GM12878 (cell line): ENCODE measurements around the gene ZYX. TPM values are rescaled to one million over a fixed set of nuclear protein-coding genes. Genes with fewer than 3 reads are reported as not detected.
A peak's percentile ranks its signal among the peaks of the same experiment; 100 is the strongest.

Experiments
- ATAC-seq: fragments of 200-7000 bp; cut with Tn5 transposase; 3 replicates; pipeline ENCODE4 v1.9.1; 2020; ENCODE audit warnings: mild to moderate bottlenecking, moderate library complexity
- BruUV-seq: library from RNA; stranded (reverse); fragments of 400-500 nt; replicated peaks from 2 replicates; lab custom pipeline; 2021; lab: Mats Ljungman, UMichigan
- CTCF ChIA-PET: fragments of 300-600 bp; sonication (Branson Sonifier 250); formaldehyde crosslinking; extraction: SDS; loops from one replicate; lab custom pipeline; 2021; ENCODE audit warnings: inconsistent platforms; lab: Yijun Ruan, JAX
- POLR2A ChIA-PET: fragments of 350-600 bp; formaldehyde crosslinking; extraction: SDS; loops from one replicate; lab custom pipeline; 2021; ENCODE audit warnings: inconsistent platforms; lab: Charles Lee
- RAD21 ChIA-PET: fragments of 300-600 bp; sonication (Branson Sonifier 250); formaldehyde crosslinking; loops from one replicate; lab custom pipeline; 2023; ENCODE audit warnings: antibody characterized with exemption; ENCODE audit not compliant: unreplicated experiment; lab: Charles Lee
- SMC1A ChIA-PET: fragments of 300-600 bp; sonication (Branson Sonifier 250); formaldehyde crosslinking; loops from one replicate; lab custom pipeline; 2023; ENCODE audit not compliant: unreplicated experiment, uncharacterized antibody; lab: Charles Lee
- DNase-seq: peaks from one replicate; pipeline ENCODE4 v3.0.0-alpha.2; 2011; ENCODE audit warnings: low read depth, low spot score
- FAIRE-seq: peaks from 3 replicates; lab custom pipeline; 2011; peaks lifted over from hg19 to GRCh38; lab: Jason Lieb, UNC
- H2AFZ ChIP-seq: 2 replicates; pipeline ENCODE4 v1.6.0; 2011; ENCODE audit warnings: low read depth, low read length, control low read depth; ENCODE audit not compliant: control insufficient read depth
- H3K27ac ChIP-seq: 2 replicates; pipeline ENCODE4 v1.5.1; 2011; ENCODE audit warnings: control low read depth; ENCODE audit not compliant: control insufficient read depth, insufficient read depth
- H3K27me3 ChIP-seq, 2 experiments: replicated peaks in 1 of 2; 2 replicates each; pipeline versions ENCODE4 v1.6.0 to v1.6.1; 2011; ENCODE audit warnings: low read length in 1 of 2; ENCODE audit not compliant: control insufficient read depth in 2 of 2, insufficient read depth in 2 of 2
- H3K36me3 ChIP-seq, 2 experiments: 2 replicates each; pipeline ENCODE4 v1.5.1; 2011; ENCODE audit warnings: low read length in 1 of 2; ENCODE audit not compliant: control insufficient read depth in 2 of 2, insufficient read depth in 2 of 2
- H3K4me1 ChIP-seq: 2 replicates; pipeline ENCODE4 v1.6.1; 2011; ENCODE audit warnings: mild to moderate bottlenecking, low read length, moderate library complexity, mixed read lengths; ENCODE audit not compliant: control insufficient read depth, insufficient read depth
- H3K4me2 ChIP-seq: 2 replicates; pipeline ENCODE4 v1.6.0; 2011; ENCODE audit warnings: control low read depth; ENCODE audit not compliant: control insufficient read depth, insufficient read depth
- H3K4me3 ChIP-seq: fragments of 200-600 bp; sonication (generic); 2 replicates; pipeline ENCODE4 v1.5.1; 2016
- H3K79me2 ChIP-seq: 2 replicates; pipeline ENCODE4 v1.6.0; 2011; ENCODE audit warnings: low read length; ENCODE audit not compliant: control insufficient read depth, insufficient read depth
- H3K9ac ChIP-seq: 2 replicates; pipeline ENCODE4 v1.8.0; 2011; ENCODE audit warnings: low read length, control low read depth, mixed read lengths; ENCODE audit not compliant: control insufficient read depth, insufficient read depth
- H3K9me3 ChIP-seq: replicated peaks from 3 replicates; pipeline ENCODE4 v1.5.1; 2011; ENCODE audit warnings: mild to moderate bottlenecking, low read length; ENCODE audit not compliant: control insufficient read depth, insufficient read depth
- H4K20me1 ChIP-seq: 2 replicates; pipeline ENCODE4 v1.6.0; 2011; ENCODE audit not compliant: control insufficient read depth, insufficient read depth
- CBX5 ChIP-seq: sonication (generic); IDR thresholded peaks from 2 replicates; pipeline ENCODE4 v1.6.1; 2016; ENCODE audit warnings: low read depth, moderate library complexity, mild to moderate bottlenecking, inconsistent platforms
- HDAC6 ChIP-seq: fragments of 200-600 bp; sonication (generic); IDR thresholded peaks from one replicate; pipeline ENCODE4 v1.8.0; 2017; ENCODE audit warnings: antibody characterized with exemption; ENCODE audit not compliant: unreplicated experiment
- IKZF1 ChIP-seq: fragments of 450-650 bp; conservative IDR thresholded peaks from 2 replicates; pipeline ENCODE4 v1.6.1; 2017; ENCODE audit warnings: antibody characterized with exemption, mild to moderate bottlenecking
- MTA2 ChIP-seq: fragments of 450-650 bp; IDR thresholded peaks from 2 replicates; pipeline ENCODE4 v1.6.1; 2016; ENCODE audit warnings: low read depth, mild to moderate bottlenecking, moderate library complexity
- NBN ChIP-seq: fragments of 450-650 bp; IDR thresholded peaks from 2 replicates; pipeline ENCODE4 v1.6.1; 2016
- NFIC ChIP-seq: IDR thresholded peaks from 2 replicates; pipeline ENCODE4 v1.6.1; 2012; ENCODE audit warnings: low read depth, mild to moderate bottlenecking, inconsistent platforms, low read length, moderate library complexity
- NRF1 ChIP-seq: conservative IDR thresholded peaks from 2 replicates; pipeline ENCODE4 v1.6.1; 2011; ENCODE audit warnings: mild to moderate bottlenecking, low read depth, low read length, improper control_type of control experiment
- PAX5 ChIP-seq: IDR thresholded peaks from 2 replicates; pipeline ENCODE4 v1.6.1; 2011; ENCODE audit warnings: low read depth, low read length, borderline replicate concordance
- POLR2AphosphoS5 ChIP-seq: IDR thresholded peaks from 2 replicates; pipeline ENCODE4 v1.6.1; 2011; ENCODE audit warnings: mild to moderate bottlenecking, low read length, inconsistent platforms
- RAD21 ChIP-seq: IDR thresholded peaks from 2 replicates; pipeline ENCODE4 v1.6.1; 2011; ENCODE audit warnings: mild to moderate bottlenecking, low read depth, low read length, moderate library complexity; ENCODE audit not compliant: insufficient read depth
- SMC3 ChIP-seq: IDR thresholded peaks from 2 replicates; pipeline ENCODE4 v1.6.1; 2011; ENCODE audit warnings: low read length, improper control_type of control experiment, borderline replicate concordance
- SREBF2 ChIP-seq: IDR thresholded peaks from 2 replicates; pipeline ENCODE4 v1.6.1; 2012; ENCODE audit warnings: mild to moderate bottlenecking, low read length
- TAF1 ChIP-seq: IDR thresholded peaks from 2 replicates; pipeline ENCODE4 v1.6.1; 2011; ENCODE audit warnings: mild to moderate bottlenecking, low read depth, low read length, borderline replicate concordance
- YY1 ChIP-seq: IDR thresholded peaks from 2 replicates; pipeline ENCODE4 v1.6.1; 2011; ENCODE audit warnings: low read depth, mild to moderate bottlenecking, low read length
- ZNF207 ChIP-seq: fragments of 450-650 bp; IDR thresholded peaks from 2 replicates; pipeline ENCODE4 v1.6.1; 2014; ENCODE audit warnings: antibody characterized with exemption, mild to moderate bottlenecking, borderline replicate concordance
- ZNF384 ChIP-seq: IDR thresholded peaks from 2 replicates; pipeline ENCODE4 v1.6.1; 2012; ENCODE audit warnings: low read depth, mild to moderate bottlenecking, low read length, improper control_type of control experiment, borderline replicate concordance
- WGBS: methylation state at CpG from one replicate; pipeline ENCODE4 v1.1.6; 2016; ENCODE audit warnings: low lambda C conversion rate; ENCODE audit not compliant: insufficient replicate concordance, insufficient coverage; ENCODE audit errors: missing lambda C conversion rate; 5-methylcytosine and 5-hydroxymethylcytosine counted together
- in situ Hi-C: fragments of 300-500 bp; cut with MboI; formaldehyde crosslinking; loops from 9 replicates; pipeline ENCODE4 v1.14.3; 2018; ENCODE audit warnings: mixed read lengths
- intact Hi-C: fragments of 100-400 bp; cut with micrococcal nuclease; formaldehyde crosslinking; loops from one replicate; pipeline ENCODE4 v1.14.2; 2022; ENCODE audit not compliant: unreplicated experiment
- polyA plus RNA-seq, 11 experiments: library from polyadenylated mRNA; depleted of rRNA in 4 of 11; unstranded in 6 of 11; stranded (reverse) in 5 of 11; fragments of >200 nt; fragmentation: Nextera tagmentation in 4 of 11; fragmentation: Illumina TruSeq in 1 of 11; extraction: Ambion mirVana in 4 of 11; extraction: Trizol in 1 of 11; gene quantifications; 1 replicate in 1 of 11; 2 replicates in 10 of 11; pipeline versions ENCODE4 v1.2.1 to v1.2.3, GENCODE V29; 2011 to 2016; ENCODE audit warnings: inconsistent platforms in 2 of 11, missing spikeins in 2 of 11, low read depth in 1 of 11
- total RNA-seq, 4 experiments: library from RNA; depleted of rRNA in 3 of 4; stranded (reverse); fragments of >200 nt in 3 of 4; fragmentation: Illumina TruSeq in 1 of 4; extraction: Trizol in 1 of 4; gene quantifications; 2 replicates each; pipeline versions ENCODE4 v1.2.1 to v1.2.3, GENCODE V29; 2013 to 2021
- TF ChIP-seq, protein P1 (sequence below), 3 experiments: IDR thresholded peaks in 2 of 3; conservative IDR thresholded peaks in 1 of 3; 2 replicates each; pipeline ENCODE4 v1.5.1; 2011; ENCODE audit warnings: low read depth in 3 of 3, low read length in 3 of 3, mild to moderate bottlenecking in 3 of 3, control low read depth in 2 of 3, moderate library complexity in 2 of 3, inconsistent platforms in 1 of 3, mixed read lengths in 1 of 3; ENCODE audit not compliant: control insufficient read depth in 2 of 3, insufficient read depth in 1 of 3; ENCODE audit errors: extremely low read depth in 1 of 3
- TF ChIP-seq, protein P2 (sequence below): fragments of 450-650 bp; IDR thresholded peaks from 2 replicates; pipeline ENCODE4 v1.6.1; 2016; ENCODE audit warnings: mild to moderate bottlenecking, moderate library complexity, borderline replicate concordance

Gene ZYX
- total and polyA plus RNA-seq, 10 of the 15 experiments (the other 5 are each of a cell fraction or from before 2014, with no cell fraction given): 2.1 to 100 (median 27.6) TPM

DNA sequence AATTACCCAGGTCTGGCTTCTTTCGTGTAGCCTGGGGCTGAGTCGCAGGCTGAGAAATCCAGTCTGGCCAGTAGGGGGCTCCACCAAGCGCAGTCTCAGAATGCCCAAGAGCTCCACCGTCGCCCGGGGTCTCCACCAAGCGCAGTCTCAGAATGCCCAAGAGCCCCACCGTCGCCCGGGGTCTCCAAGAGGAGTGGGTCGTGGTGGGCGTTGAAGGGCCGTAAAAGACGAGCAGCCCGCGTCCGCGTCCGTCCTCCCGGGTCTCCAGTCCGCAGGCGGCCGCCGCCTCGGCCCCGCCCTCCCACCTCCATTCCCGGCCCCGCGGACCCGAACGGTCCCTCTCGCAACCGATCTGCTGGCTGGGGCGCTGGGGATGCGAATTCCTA lies 892 bp upstream of the ZYX start:
- ATAC-seq: peak; percentile 76
- CTCF ChIA-PET: interaction anchor here (0.6 to 2.6 kb wide), 30 partner anchors 9 to 748 kb away, joined by 3 to 33 read pairs (median 4); partner anchors contain the start of genes CASP2, FAM131B and GSTK1
- H3K27ac ChIP-seq: peak overlapping the region; percentile 92
- peak; percentile 46 for DNase-seq
- peak overlapping the region; percentile 93 for H3K4me2 ChIP-seq
- RAD21 ChIA-PET: interaction anchor here (0.7 to 1.6 kb wide), 4 partner anchors 37 to 1642 kb away, joined by 3 to 8 read pairs (median 3); partner anchors contain the start of gene SSBP1
- H3K9me3 ChIP-seq: no peaks in the 10 kb centered on the region
- H3K9ac ChIP-seq: peak overlapping the region; percentile 94
- H4K20me1 ChIP-seq: no peaks in the 10 kb centered on the region
- no peaks in the 10 kb centered on the region for H3K36me3 ChIP-seq
- FAIRE-seq: no peak
- POLR2A ChIA-PET: interaction anchor here (0.7 to 1.2 kb wide), 6 partner anchors 11 to 117 kb away, joined by 3 to 5 read pairs (median 3); partner anchors contain the start of genes GSTK1 and TAS2R41
- BruUV-seq: no TSS peak
- peaks cover 37% of the 10 kb centered on the region for H3K79me2 ChIP-seq
- H3K4me3 ChIP-seq: peak overlapping the region; percentile 99
- intact Hi-C loops: loop anchor here (1.0 to 5.0 kb wide), 3 partner anchors 36 to 91 kb away; partner anchors contain the start of gene CASP2
- SMC1A ChIA-PET: interaction anchor here (1.4 to 2.2 kb wide), 2 partner anchors 11 to 35 kb away, joined by 3 to 14 read pairs; no protein-coding TSS in a partner anchor
- H3K27me3 ChIP-seq: no peaks in the 10 kb centered on the region
- in situ Hi-C loops: no loop called here
- peaks cover 15% of the 10 kb centered on the region for H3K4me1 ChIP-seq
- 0% methylated on average over 35 of the region's 35 CpGs for WGBS
- peak overlapping the region; percentile 88 for H2AFZ ChIP-seq
- TF ChIP-seq TAF1 (peak; percentile 28; the same call in 1 of the 2 replicates), NFIC (no peak), POLR2AphosphoS5 (peak; percentile 19), ZNF207 (0 out of 2 replicates have a peak, but pooled peaks have one; percentile 22), SMC3 (peak; percentile 41; the same call in 1 of the 2 replicates), ZNF384 (peak; percentile 88; the same call in 1 of the 2 replicates), RAD21 (peak; percentile 43), CBX5 (peak; percentile 14; the same call in 1 of the 2 replicates), HDAC6 (no peak), NRF1 (0 out of 2 replicates have a peak, but pooled peaks have one; percentile 5), NBN (peak; percentile 59; the same call in 1 of the 2 replicates), YY1 (peak; percentile 64; the same call in 1 of the 2 replicates), MTA2 (no peak), PAX5 (no peak), IKZF1 (peak; percentile 63; the same call in 1 of the 2 replicates), SREBF2 (no peak)
- TF ChIP-seq, protein P1, sequence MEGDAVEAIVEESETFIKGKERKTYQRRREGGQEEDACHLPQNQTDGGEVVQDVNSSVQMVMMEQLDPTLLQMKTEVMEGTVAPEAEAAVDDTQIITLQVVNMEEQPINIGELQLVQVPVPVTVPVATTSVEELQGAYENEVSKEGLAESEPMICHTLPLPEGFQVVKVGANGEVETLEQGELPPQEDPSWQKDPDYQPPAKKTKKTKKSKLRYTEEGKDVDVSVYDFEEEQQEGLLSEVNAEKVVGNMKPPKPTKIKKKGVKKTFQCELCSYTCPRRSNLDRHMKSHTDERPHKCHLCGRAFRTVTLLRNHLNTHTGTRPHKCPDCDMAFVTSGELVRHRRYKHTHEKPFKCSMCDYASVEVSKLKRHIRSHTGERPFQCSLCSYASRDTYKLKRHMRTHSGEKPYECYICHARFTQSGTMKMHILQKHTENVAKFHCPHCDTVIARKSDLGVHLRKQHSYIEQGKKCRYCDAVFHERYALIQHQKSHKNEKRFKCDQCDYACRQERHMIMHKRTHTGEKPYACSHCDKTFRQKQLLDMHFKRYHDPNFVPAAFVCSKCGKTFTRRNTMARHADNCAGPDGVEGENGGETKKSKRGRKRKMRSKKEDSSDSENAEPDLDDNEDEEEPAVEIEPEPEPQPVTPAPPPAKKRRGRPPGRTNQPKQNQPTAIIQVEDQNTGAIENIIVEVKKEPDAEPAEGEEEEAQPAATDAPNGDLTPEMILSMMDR (IDR thresholded peaks at IDR 0.05 in 2 of 3, conservative IDR thresholded peaks at IDR 0.05 in 1 of 3; ENCODE audit: control insufficient read depth in 2 of 3, extremely low read depth in 1 of 3, insufficient read depth in 1 of 3, low read depth in 3 of 3, low read length in 3 of 3): peak; percentile 78 to 89 (median 85)
- TF ChIP-seq, protein P2, sequence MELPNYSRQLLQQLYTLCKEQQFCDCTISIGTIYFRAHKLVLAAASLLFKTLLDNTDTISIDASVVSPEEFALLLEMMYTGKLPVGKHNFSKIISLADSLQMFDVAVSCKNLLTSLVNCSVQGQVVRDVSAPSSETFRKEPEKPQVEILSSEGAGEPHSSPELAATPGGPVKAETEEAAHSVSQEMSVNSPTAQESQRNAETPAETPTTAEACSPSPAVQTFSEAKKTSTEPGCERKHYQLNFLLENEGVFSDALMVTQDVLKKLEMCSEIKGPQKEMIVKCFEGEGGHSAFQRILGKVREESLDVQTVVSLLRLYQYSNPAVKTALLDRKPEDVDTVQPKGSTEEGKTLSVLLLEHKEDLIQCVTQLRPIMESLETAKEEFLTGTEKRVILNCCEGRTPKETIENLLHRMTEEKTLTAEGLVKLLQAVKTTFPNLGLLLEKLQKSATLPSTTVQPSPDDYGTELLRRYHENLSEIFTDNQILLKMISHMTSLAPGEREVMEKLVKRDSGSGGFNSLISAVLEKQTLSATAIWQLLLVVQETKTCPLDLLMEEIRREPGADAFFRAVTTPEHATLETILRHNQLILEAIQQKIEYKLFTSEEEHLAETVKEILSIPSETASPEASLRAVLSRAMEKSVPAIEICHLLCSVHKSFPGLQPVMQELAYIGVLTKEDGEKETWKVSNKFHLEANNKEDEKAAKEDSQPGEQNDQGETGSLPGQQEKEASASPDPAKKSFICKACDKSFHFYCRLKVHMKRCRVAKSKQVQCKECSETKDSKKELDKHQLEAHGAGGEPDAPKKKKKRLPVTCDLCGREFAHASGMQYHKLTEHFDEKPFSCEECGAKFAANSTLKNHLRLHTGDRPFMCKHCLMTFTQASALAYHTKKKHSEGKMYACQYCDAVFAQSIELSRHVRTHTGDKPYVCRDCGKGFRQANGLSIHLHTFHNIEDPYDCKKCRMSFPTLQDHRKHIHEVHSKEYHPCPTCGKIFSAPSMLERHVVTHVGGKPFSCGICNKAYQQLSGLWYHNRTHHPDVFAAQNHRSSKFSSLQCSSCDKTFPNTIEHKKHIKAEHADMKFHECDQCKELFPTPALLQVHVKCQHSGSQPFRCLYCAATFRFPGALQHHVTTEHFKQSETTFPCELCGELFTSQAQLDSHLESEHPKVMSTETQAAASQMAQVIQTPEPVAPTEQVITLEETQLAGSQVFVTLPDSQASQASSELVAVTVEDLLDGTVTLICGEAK: no peak
